ENCODE results near the gene C3orf20. TPM values are rescaled to one million over a fixed set of nuclear protein-coding genes. Genes with fewer than 3 reads are reported as not detected.

Gene C3orf20
- total and polyA plus RNA-seq, 9 of the 15 experiments (the other 6 are each of a cell fraction or from before 2014, with no cell fraction given), result 0.04 TPM; not detected in 8

- no peak for TF ChIP-seq LCOR (CRISPR knock-in tag; IDR thresholded peaks at IDR 0.05)
- TF ChIP-seq ZNF668 (CRISPR knock-in tag; IDR thresholded peaks at IDR 0.05), result no peak
- TF ChIP-seq YY1 (IDR thresholded peaks at IDR 0.05; ENCODE audit: borderline replicate concordance in 1 of 3, control insufficient read depth in 1 of 3, extremely low read depth in 1 of 3, insufficient read depth in 3 of 3, insufficient read length in 1 of 3, insufficient replicate concordance in 2 of 3, low read depth in 1 of 3, low read length in 2 of 3), result no peak
- no peak for TF ChIP-seq RFX5 (IDR thresholded peaks at IDR 0.05; ENCODE audit: low read depth, low read length)
- TF ChIP-seq RBFOX2 (IDR thresholded peaks at IDR 0.05; ENCODE audit: low read depth, low read length), result peak; percentile 35; the same call in 1 of the 2 replicates
- no peak for TF ChIP-seq BRF2 (IDR thresholded peaks at IDR 0.05; ENCODE audit: borderline replicate concordance, insufficient read depth, insufficient read length)
- TF ChIP-seq RREB1 (CRISPR knock-in tag; IDR thresholded peaks at IDR 0.05), result no peak
- TF ChIP-seq MECOM (CRISPR knock-in tag; IDR thresholded peaks at IDR 0.05), result no peak
- TF ChIP-seq CREB1 (IDR thresholded peaks at IDR 0.05), result no peak
- no peak for TF ChIP-seq CREB1 (CRISPR knock-in tag; IDR thresholded peaks at IDR 0.05)
- TF ChIP-seq ETV1 (tag; conservative IDR thresholded peaks at IDR 0.05; ENCODE audit: low read depth), result peak; percentile 79
- TF ChIP-seq FUS (optimal IDR thresholded peaks at IDR 0.05; ENCODE audit: low read depth, low read length), result no peak
- no peak for TF ChIP-seq NELFE (IDR thresholded peaks at IDR 0.05; ENCODE audit: insufficient read depth, insufficient read length)
- 0 out of 2 replicates have a peak, but pooled peaks have one; percentile 50 for TF ChIP-seq ZBTB9 (CRISPR knock-in tag; IDR thresholded peaks at IDR 0.05)
- TF ChIP-seq ELK1 (CRISPR knock-in tag; IDR thresholded peaks at IDR 0.05), result no peak
- TF ChIP-seq HDAC2 (IDR thresholded peaks at IDR 0.05), result no peak
- TF ChIP-seq MTA2 (IDR thresholded peaks at IDR 0.05; ENCODE audit: low read depth), result no peak
- no peak for TF ChIP-seq ZNF780A (CRISPR knock-in tag; IDR thresholded peaks at IDR 0.05)
- no peak for TF ChIP-seq BRF1 (IDR thresholded peaks at IDR 0.05; ENCODE audit: borderline replicate concordance, extremely low read depth, insufficient read length)
Observed at GRCh38 chr3:14761121-14761672, 86.3 kb downstream of the C3orf20 start (continued).
